GM06990 (cell line): ENCODE results near the gene RPA1.

ENCODE experiments used
- DNase-seq: peaks from one replicate; pipeline ENCODE4 v3.0.0-alpha.2; 2011; ENCODE audit not compliant: insufficient read length; ENCODE audit errors: extremely low read depth
- H3K27me3 ChIP-seq: replicated peaks from 2 replicates; pipeline ENCODE4 v1.6.0; 2011; ENCODE audit warnings: low read length; ENCODE audit not compliant: control insufficient read depth, insufficient read depth
- H3K36me3 ChIP-seq: 2 replicates; pipeline ENCODE4 v1.5.1; 2011; ENCODE audit warnings: low read length; ENCODE audit not compliant: control insufficient read depth, insufficient read depth
- H3K4me3 ChIP-seq: replicated peaks from 2 replicates; pipeline ENCODE4 v1.5.1; 2011; ENCODE audit warnings: low read depth, mild to moderate bottlenecking, control low read depth, low read length
- TF ChIP-seq, protein P1 (sequence below): IDR thresholded peaks from 2 replicates; pipeline ENCODE4 v1.5.1; 2011; ENCODE audit warnings: low read length, control low read depth, mild to moderate bottlenecking, inconsistent platforms; ENCODE audit not compliant: insufficient read depth, poor library complexity, severe bottlenecking

Gene RPA1

GRCh38 chr17:1914661-1915083 is 84.9 kb downstream of the RPA1 start:
- Histone ChIP-seq H3K36me3 (no peaks in the 10 kb centered on the region), H3K4me3 (no peak overlapping the region), H3K27me3 (no peaks in the 10 kb centered on the region)
- no peak for DNase-seq
- TF ChIP-seq, protein P1, sequence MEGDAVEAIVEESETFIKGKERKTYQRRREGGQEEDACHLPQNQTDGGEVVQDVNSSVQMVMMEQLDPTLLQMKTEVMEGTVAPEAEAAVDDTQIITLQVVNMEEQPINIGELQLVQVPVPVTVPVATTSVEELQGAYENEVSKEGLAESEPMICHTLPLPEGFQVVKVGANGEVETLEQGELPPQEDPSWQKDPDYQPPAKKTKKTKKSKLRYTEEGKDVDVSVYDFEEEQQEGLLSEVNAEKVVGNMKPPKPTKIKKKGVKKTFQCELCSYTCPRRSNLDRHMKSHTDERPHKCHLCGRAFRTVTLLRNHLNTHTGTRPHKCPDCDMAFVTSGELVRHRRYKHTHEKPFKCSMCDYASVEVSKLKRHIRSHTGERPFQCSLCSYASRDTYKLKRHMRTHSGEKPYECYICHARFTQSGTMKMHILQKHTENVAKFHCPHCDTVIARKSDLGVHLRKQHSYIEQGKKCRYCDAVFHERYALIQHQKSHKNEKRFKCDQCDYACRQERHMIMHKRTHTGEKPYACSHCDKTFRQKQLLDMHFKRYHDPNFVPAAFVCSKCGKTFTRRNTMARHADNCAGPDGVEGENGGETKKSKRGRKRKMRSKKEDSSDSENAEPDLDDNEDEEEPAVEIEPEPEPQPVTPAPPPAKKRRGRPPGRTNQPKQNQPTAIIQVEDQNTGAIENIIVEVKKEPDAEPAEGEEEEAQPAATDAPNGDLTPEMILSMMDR, result no peak

DNA sequence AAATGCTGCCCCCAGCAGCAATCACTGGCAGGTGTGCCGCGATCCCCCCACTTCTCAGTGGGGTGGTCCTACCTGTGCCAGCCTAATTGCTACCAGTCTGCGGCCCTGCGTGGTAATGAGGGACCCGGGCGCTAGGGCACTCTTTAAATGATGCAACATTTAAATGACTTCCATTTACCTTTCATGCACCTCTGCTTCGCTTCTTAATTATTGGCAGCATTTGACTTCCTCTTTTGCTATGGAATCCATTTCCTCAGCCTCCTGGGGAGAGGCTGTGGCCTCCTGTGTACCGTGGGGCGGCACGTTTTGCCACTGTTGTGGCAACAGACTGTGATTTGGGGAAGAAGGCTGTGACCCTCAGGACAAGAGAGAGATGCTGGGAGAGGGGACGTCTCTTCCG is 86.1 kb downstream of the RPA1 start:
- no peak for DNase-seq
- Histone ChIP-seq H3K36me3 (no peaks in the 10 kb centered on the region), H3K27me3 (no peaks in the 10 kb centered on the region; the same call in 1 of the 2 replicates), H3K4me3 (no peak overlapping the region)
- TF ChIP-seq, protein P1, result no peak

GRCh38 chr17:1916316-1916715 is 86.5 kb downstream of the RPA1 start:
- Histone ChIP-seq H3K27me3 (no peaks in the 10 kb centered on the region; the same call in 1 of the 2 replicates), H3K4me3 (no peak overlapping the region), H3K36me3 (no peaks in the 10 kb centered on the region)
- TF ChIP-seq, protein P1, result no peak
- DNase-seq, result no peak

DNA sequence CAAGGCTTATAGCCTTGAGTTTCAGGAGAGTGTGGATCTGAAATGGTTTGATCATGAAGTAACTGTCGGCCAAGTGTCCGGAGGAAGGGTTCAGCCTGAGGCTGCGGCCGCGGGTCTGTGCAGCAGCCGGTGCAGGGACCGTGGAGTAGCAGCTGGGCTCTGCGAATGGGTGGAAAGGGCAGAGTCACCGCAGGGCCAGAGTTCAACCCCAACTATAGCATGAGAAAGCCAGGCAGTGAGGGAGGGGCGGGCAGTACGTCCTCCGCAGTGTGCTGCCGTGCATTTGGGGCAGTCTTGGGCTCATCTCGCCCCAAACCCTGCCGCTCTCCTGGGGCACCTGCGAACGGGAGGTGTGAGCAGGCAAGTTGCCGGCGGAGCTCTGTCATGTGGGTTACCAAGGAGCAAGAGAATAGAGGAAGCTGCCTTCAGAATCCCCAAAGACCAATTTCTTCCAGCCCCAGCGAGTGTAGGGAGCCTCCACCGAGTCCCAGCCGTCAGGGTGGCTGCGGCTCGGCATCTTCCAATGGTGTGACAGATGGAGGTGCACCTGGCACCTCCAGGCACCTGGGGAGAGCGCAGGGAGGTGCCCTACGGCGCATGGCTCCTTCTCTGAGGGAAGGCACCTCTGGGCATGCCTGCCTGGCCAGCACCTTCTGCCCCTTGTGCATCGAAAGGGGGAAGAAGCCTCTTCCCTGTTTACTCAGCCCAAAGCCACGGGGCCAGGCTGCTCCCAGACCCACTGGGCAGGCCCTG is 87.3 kb downstream of the RPA1 start:
- TF ChIP-seq, protein P1, result no peak
- DNase-seq, result no peak
- H3K27me3 ChIP-seq, result no peaks in the 10 kb centered on the region; the same call in 1 of the 2 replicates

GRCh38 chr17:1918346-1919162 is 88.7 kb downstream of the RPA1 start:
- no peaks in the 10 kb centered on the region for H3K36me3 ChIP-seq
- TF ChIP-seq, protein P1, result no peak
- no peaks in the 10 kb centered on the region; the same call in 1 of the 2 replicates for H3K27me3 ChIP-seq
- DNase-seq, result no peak
- H3K4me3 ChIP-seq, result no peak overlapping the region

More for the DNA sequence above, 87.3 kb downstream of the RPA1 start:
- Histone ChIP-seq H3K4me3 (no peak overlapping the region), H3K36me3 (no peaks in the 10 kb centered on the region)
